HepG2 (cell line): ENCODE measurements around the gene ADD2. TPM values are rescaled to one million over a fixed set of nuclear protein-coding genes. Genes with fewer than 3 reads are reported as not detected.

Experiments used
- ATAC-seq: fragments of 200-7000 bp; cut with Tn5 transposase; 3 replicates; pipeline ENCODE4 v1.9.1; 2020; ENCODE audit warnings: mild to moderate bottlenecking, moderate library complexity
- BruUV-seq: library from RNA; stranded (reverse); fragments of 400-500 nt; replicated peaks from 2 replicates; lab custom pipeline; 2021; lab: Mats Ljungman, UMichigan
- CTCF ChIA-PET: fragments of 300-600 bp; formaldehyde crosslinking; extraction: SDS; loops from one replicate; lab custom pipeline; 2021; ENCODE audit warnings: low total read pairs, inconsistent platforms, low intra/inter-chr PET ratio; lab: Yijun Ruan, JAX
- POLR2A ChIA-PET: fragments of 350-600 bp; sonication (Branson Sonifier 250); formaldehyde crosslinking; loops from one replicate; lab custom pipeline; 2020; ENCODE audit warnings: antibody characterized with exemption, inconsistent platforms; lab: Yijun Ruan, JAX
- DNase-seq: peaks from one replicate; pipeline ENCODE4 v3.0.0-alpha.2; 2015; ENCODE audit warnings: low spot score
- FAIRE-seq: peaks from 3 replicates; lab custom pipeline; 2011; peaks lifted over from hg19 to GRCh38; lab: Jason Lieb, UNC
- H2AFZ ChIP-seq: one replicate; pipeline ENCODE4 v1.6.1; 2011; ENCODE audit warnings: low read length, inconsistent platforms
- H3K27ac ChIP-seq: fragments of 300-600 bp; 3 replicates; pipeline ENCODE4 v1.8.0; 2011; ENCODE audit warnings: mixed run types, mild to moderate bottlenecking, mixed read lengths, low read length, inconsistent platforms; ENCODE audit not compliant: insufficient read depth; ENCODE audit errors: extremely low read length
- H3K27me3 ChIP-seq, 2 experiments: fragments of 200-600 bp in 1 of 2; 2 replicates in 1 of 2; 3 replicates in 1 of 2; pipeline versions ENCODE4 v1.6.0 to v1.8.0; 2011; ENCODE audit warnings: low read length in 2 of 2, mild to moderate bottlenecking in 2 of 2, moderate library complexity in 2 of 2, inconsistent platforms in 1 of 2; ENCODE audit not compliant: insufficient read depth in 2 of 2, control insufficient read depth in 1 of 2
- H3K36me3 ChIP-seq, 2 experiments: fragments of 200-600 bp in 1 of 2; replicated peaks in 1 of 2; 2 replicates in 1 of 2; 3 replicates in 1 of 2; pipeline versions ENCODE4 v1.5.1 to v1.8.0; 2011; ENCODE audit warnings: low read length in 2 of 2, inconsistent platforms in 1 of 2; ENCODE audit not compliant: insufficient read depth in 2 of 2, control insufficient read depth in 1 of 2
- H3K4me1 ChIP-seq: 2 replicates; pipeline ENCODE4 v1.5.1; 2012; ENCODE audit warnings: low read length, inconsistent platforms; ENCODE audit not compliant: insufficient read depth
- H3K4me2 ChIP-seq: 2 replicates; pipeline ENCODE4 v1.6.0; 2011; ENCODE audit warnings: low read depth, low read length, inconsistent platforms
- H3K4me3 ChIP-seq, 3 experiments: fragments of 200-600 bp in 1 of 3; sonication (generic), shearing (Covaris generic) in 1 of 3; replicated peaks in 1 of 3; 2 replicates each; pipeline ENCODE4 v1.5.1; 2011 to 2016; ENCODE audit warnings: low read length in 3 of 3, inconsistent platforms in 2 of 3, low read depth in 2 of 3, mild to moderate bottlenecking in 2 of 3, control low read depth in 1 of 3, mixed read lengths in 1 of 3; ENCODE audit not compliant: insufficient read depth in 1 of 3
- H3K79me2 ChIP-seq: one replicate; pipeline ENCODE4 v1.6.1; 2011; ENCODE audit warnings: low read length, inconsistent platforms; ENCODE audit not compliant: insufficient read depth
- H3K9ac ChIP-seq: 2 replicates; pipeline ENCODE4 v1.6.0; 2011; ENCODE audit warnings: mild to moderate bottlenecking, low read depth, low read length, inconsistent platforms; ENCODE audit not compliant: insufficient read depth
- H3K9me3 ChIP-seq: 2 replicates; pipeline ENCODE4 v1.5.1; 2012; ENCODE audit warnings: mild to moderate bottlenecking, low read length
- H4K20me1 ChIP-seq: 2 replicates; pipeline ENCODE4 v1.6.0; 2011; ENCODE audit warnings: inconsistent platforms, mild to moderate bottlenecking, low read length, moderate library complexity; ENCODE audit not compliant: insufficient read depth
- MATR3 ChIP-seq: sonication (generic); formaldehyde crosslinking; IDR thresholded peaks from 2 replicates; pipeline ENCODE4 v1.4.0; 2020; ENCODE audit warnings: missing genetic modification reagents
- MYC ChIP-seq: sonication (generic); formaldehyde crosslinking; IDR thresholded peaks from 2 replicates; pipeline ENCODE4 v1.9.0; 2021; ENCODE audit warnings: missing genetic modification reagents, borderline replicate concordance
- SRSF9 ChIP-seq: fragments of 200-400 bp; formaldehyde crosslinking; IDR thresholded peaks from 2 replicates; pipeline ENCODE4 v1.6.1; 2018; ENCODE audit warnings: borderline replicate concordance, mild to moderate bottlenecking, low read depth, low read length; ENCODE audit not compliant: insufficient read depth, poor library complexity, severe bottlenecking
- in situ Hi-C: cut with HindIII; loops from 2 replicates; pipeline ENCODE4 v1.10.0; 2017; ENCODE audit warnings: low pct_unique_long_range_greater_than_20kb; ENCODE audit not compliant: extremely low pct_ligation_motif_present
- intact Hi-C: fragments of 100-400 bp; cut with micrococcal nuclease; formaldehyde crosslinking; loops from one replicate; pipeline ENCODE4 v1.10.0; 2022; ENCODE audit not compliant: unreplicated experiment
- polyA plus RNA-seq, 8 experiments: library from polyadenylated mRNA; depleted of rRNA in 3 of 8; stranded (reverse) in 7 of 8; unstranded in 1 of 8; fragments of >200 nt; fragmentation: Illumina TruSeq in 4 of 8; extraction: Trizol in 4 of 8; gene quantifications; 2 replicates each; pipeline versions ENCODE4 v1.2.1 to v1.2.3, GENCODE V29; 2011 to 2016; ENCODE audit warnings: low read depth in 4 of 8, missing spikeins in 1 of 8, mixed read lengths in 1 of 8; ENCODE audit not compliant: insufficient read depth in 1 of 8
- total RNA-seq, 5 experiments: library from RNA; depleted of rRNA; stranded (reverse); fragments of >200 nt; fragmentation: Illumina TruSeq; extraction: Trizol; gene quantifications; 2 replicates each; pipeline ENCODE4 v1.2.3, GENCODE V29; 2016; ENCODE audit warnings: low read depth in 1 of 5
- TF ChIP-seq, protein P1 (sequence below): sonication (generic); formaldehyde crosslinking; IDR thresholded peaks from 2 replicates; pipeline ENCODE4 v1.4.0; 2020; ENCODE audit warnings: missing genetic modification reagents

ADD2 gene
- total and polyA plus RNA-seq, 2 of the 13 experiments (the other 11 are each of a cell fraction or from before 2014, with no cell fraction given), result 0.05 to 0.13 TPM

DNA sequence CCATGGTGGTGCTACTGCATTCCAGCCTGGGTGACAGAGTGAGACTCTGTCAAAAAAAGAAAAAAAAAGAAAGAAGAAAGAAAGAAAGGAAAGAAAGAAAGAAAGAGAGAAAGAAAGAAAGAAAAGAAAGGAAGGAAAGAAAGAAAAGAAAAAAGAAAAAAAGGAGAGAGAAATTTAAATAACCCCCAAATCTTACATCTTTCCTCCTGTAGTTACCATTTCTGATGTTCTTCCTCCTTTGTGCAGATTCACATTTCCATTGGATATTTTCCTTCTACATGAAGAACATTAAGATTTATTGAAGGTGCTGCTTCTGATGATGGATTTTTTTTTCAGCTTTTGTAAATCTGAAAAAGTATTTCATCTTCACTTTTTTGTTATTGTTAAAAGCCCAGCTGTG, 117.0 kb downstream of the ADD2 start:
- ChIA-PET CTCF (no interaction called here), POLR2A (no interaction called here)
- DNase-seq, result no peak
- no peak for FAIRE-seq
- TF ChIP-seq SRSF9 (peak; percentile 98), MYC (CRISPR knock-in tag) (no peak), MATR3 (CRISPR knock-in tag) (no peak)
- TF ChIP-seq, protein P1, sequence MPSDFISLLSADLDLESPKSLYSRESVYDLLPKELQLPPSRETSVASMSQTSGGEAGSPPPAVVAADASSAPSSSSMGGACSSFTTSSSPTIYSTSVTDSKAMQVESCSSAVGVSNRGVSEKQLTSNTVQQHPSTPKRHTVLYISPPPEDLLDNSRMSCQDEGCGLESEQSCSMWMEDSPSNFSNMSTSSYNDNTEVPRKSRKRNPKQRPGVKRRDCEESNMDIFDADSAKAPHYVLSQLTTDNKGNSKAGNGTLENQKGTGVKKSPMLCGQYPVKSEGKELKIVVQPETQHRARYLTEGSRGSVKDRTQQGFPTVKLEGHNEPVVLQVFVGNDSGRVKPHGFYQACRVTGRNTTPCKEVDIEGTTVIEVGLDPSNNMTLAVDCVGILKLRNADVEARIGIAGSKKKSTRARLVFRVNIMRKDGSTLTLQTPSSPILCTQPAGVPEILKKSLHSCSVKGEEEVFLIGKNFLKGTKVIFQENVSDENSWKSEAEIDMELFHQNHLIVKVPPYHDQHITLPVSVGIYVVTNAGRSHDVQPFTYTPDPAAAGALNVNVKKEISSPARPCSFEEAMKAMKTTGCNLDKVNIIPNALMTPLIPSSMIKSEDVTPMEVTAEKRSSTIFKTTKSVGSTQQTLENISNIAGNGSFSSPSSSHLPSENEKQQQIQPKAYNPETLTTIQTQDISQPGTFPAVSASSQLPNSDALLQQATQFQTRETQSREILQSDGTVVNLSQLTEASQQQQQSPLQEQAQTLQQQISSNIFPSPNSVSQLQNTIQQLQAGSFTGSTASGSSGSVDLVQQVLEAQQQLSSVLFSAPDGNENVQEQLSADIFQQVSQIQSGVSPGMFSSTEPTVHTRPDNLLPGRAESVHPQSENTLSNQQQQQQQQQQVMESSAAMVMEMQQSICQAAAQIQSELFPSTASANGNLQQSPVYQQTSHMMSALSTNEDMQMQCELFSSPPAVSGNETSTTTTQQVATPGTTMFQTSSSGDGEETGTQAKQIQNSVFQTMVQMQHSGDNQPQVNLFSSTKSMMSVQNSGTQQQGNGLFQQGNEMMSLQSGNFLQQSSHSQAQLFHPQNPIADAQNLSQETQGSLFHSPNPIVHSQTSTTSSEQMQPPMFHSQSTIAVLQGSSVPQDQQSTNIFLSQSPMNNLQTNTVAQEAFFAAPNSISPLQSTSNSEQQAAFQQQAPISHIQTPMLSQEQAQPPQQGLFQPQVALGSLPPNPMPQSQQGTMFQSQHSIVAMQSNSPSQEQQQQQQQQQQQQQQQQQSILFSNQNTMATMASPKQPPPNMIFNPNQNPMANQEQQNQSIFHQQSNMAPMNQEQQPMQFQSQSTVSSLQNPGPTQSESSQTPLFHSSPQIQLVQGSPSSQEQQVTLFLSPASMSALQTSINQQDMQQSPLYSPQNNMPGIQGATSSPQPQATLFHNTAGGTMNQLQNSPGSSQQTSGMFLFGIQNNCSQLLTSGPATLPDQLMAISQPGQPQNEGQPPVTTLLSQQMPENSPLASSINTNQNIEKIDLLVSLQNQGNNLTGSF, result no peak
- no peak overlapping the region for H3K4me3 ChIP-seq
- intact Hi-C loops (loop anchor here (10.0 kb wide), 1 partner anchor 214 kb away; no protein-coding TSS in a partner anchor), in situ Hi-C loops (loop anchor here (10.0 kb wide), 1 partner anchor 214 kb away; no protein-coding TSS in a partner anchor)
- H3K27me3 ChIP-seq, result peaks cover 2 to 11% of the 10 kb centered on the region in 2 experiments; a peak in 4 of 5 replicates
- H3K4me1 ChIP-seq, result no peaks in the 10 kb centered on the region
- ATAC-seq, result no peak
- H3K9me3 ChIP-seq, result no peaks in the 10 kb centered on the region
- BruUV-seq, result no TSS peak
- H3K79me2 ChIP-seq, result no peaks in the 10 kb centered on the region
- H3K27ac ChIP-seq, result no peak overlapping the region
- no peak overlapping the region for H2AFZ ChIP-seq
- no peaks in the 10 kb centered on the region for H4K20me1 ChIP-seq
- no peak overlapping the region for H3K9ac ChIP-seq
- no peak overlapping the region for H3K4me2 ChIP-seq
- H3K36me3 ChIP-seq, result no peaks in the 10 kb centered on the region
